GM12873 (cell line): Measurements from ENCODE around the gene OR5H1.

Experiments used
- CTCF ChIP-seq: IDR thresholded peaks from 2 replicates; pipeline ENCODE4 v1.5.1; 2012; ENCODE audit warnings: low read depth, mild to moderate bottlenecking, moderate library complexity, low read length, control low read depth; ENCODE audit not compliant: insufficient read depth; ENCODE audit errors: missing control alignments

Gene OR5H1

GRCh38 chr3:98114264-98114663, 16.3 kb upstream of the OR5H1 start:
- no peak for TF ChIP-seq CTCF

GRCh38 chr3:98115717-98116116, 14.8 kb upstream of the OR5H1 start:
- TF ChIP-seq CTCF, result no peak

GRCh38 chr3:98136631-98137030, 6.1 kb downstream of the OR5H1 start:
- no peak for TF ChIP-seq CTCF

GRCh38 chr3:98140531-98140930, 10.0 kb downstream of the OR5H1 start:
- TF ChIP-seq CTCF, result no peak

GRCh38 chr3:98147179-98147578, 16.7 kb downstream of the OR5H1 start, which contains the start of gene OR5H14:
Gene OR5H14 (plus strand): TSS chr3:98147479. CDS start chr3:98149386, 1,907 bp downstream.
- no peak for TF ChIP-seq CTCF

GRCh38 chr3:98148751-98149150, 18.2 kb downstream of the OR5H1 start:
- TF ChIP-seq CTCF, result no peak

- no peak for TF ChIP-seq CTCF
Measured at GRCh38 chr3:98151241-98151640, 20.7 kb downstream of the OR5H1 start.

- TF ChIP-seq CTCF, result no peak
Measured at GRCh38 chr3:98166396-98166795, 35.9 kb downstream of the OR5H1 start, which contains the start of gene OR5H15. Gene OR5H15 (plus strand): TSS chr3:98166696. CDS start chr3:98168700, 2,004 bp downstream.
